GM19463 (cell line): Measurements from ENCODE around the gene NNAT.
"Not testable (repeated sequence)": the region's sequence is repeated elsewhere in the genome, so short reads cannot be mapped to it uniquely, and the experiment has no call there.

ENCODE experiments used
- ATAC-seq: cut with Tn5 transposase; IDR thresholded peaks from one replicate; pipeline ENCODE4 v1.9.1; 2021; ENCODE audit warnings: mild to moderate bottlenecking, moderate library complexity; ENCODE audit not compliant: unreplicated experiment

The NNAT gene

DNA sequence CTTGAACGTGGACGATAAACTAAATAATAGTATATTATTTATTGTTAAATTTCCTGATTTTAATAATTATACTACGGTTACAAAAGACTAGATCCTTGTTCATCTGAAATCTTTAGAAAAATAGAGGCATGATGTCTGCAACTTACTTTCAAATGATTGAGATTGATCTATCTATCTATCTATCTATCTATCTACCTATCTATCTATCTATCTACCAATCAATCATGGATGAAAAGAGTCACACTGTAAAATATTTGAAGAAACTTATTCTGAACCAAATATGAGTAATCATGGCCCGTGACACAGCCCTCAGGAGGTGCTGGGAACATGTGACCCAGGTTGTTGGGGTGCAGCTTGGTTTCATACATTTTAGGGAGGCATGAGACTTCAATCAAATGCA is 18.4 kb downstream of the NNAT start:
- no peak for ATAC-seq

DNA sequence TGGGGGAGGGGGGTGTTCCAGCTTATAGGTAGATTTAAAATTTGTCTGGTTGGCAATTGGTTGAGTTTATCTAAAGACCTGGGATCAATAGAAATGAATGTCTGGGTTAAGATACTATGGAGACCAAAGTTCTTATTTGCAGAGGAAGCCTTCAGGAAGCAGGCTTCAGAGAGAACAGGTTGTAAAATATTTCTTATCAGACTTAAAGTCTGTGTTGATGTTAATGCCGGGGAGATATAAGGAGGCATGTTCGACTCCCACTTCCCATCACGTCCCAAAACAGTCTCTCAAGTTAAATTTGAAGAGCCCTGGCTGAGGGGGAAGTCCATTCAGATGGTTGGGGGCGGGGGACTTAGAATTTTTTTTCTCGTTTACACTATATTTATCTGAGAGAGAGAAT is 19.0 kb downstream of the NNAT start:
- ATAC-seq, result no peak

GRCh38 chr20:37540838-37541237 is 19.8 kb downstream of the NNAT start:
- not testable (repeated sequence) for ATAC-seq

DNA sequence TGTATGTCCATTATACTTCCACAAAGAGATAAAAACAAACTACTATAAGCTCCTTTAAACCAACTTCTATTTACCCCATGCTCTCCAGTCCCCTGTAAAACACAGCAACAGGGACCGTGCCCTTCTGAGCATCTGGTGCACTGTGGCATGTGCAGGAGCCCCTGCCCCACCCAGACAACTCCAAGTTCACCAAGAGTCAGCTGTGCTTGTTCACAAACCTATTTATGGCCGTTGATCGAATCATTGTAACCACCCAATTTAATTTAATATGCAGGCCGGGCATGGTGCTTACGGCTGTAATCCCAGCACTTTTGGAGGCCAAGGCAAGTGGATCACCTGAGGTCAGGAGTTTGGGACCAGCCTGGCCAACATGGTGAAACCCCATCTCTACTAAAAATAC is 20.3 kb downstream of the NNAT start:
- no peak for ATAC-seq

DNA sequence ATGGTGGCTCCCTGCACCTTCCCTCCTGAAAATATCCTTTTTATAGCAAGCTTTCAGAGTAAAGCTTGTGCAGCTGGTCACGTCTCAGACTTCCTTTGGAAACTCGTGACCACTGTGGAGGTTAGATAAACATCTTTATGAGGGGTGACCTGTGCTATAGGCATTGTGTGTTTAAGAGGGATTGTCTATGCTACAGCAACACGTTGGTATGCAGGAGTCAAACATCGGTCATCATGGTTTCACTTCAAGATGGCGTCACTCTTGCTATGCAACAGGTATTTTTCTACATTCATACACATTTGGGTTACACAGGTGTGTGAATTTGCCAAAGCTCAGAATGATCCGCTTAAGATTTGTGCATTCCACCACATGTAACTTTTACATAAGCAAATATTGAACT is 21.2 kb downstream of the NNAT start:
- ATAC-seq, result no peak

DNA sequence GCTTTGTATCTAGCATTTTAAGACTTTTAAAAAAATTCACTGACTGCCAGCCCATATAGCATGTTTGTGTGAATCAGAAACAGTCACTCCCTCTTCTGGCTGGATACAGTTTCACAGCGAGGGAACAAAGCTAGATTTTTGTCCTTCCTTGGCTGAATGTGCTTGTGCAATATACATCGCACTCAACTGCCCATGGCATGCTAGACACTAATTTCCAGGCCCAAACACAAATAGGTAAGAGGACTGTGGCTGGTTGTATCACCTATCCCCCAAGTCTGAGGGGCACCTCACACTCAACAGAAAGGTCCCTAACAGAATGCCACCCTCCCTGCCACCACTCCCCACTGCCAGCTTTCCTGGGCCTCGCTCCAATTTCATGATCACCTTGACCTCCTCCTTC is 22.8 kb downstream of the NNAT start:
- ATAC-seq, result no peak

GRCh38 chr20:37544386-37544785 is 23.3 kb downstream of the NNAT start:
- no peak for ATAC-seq

DNA sequence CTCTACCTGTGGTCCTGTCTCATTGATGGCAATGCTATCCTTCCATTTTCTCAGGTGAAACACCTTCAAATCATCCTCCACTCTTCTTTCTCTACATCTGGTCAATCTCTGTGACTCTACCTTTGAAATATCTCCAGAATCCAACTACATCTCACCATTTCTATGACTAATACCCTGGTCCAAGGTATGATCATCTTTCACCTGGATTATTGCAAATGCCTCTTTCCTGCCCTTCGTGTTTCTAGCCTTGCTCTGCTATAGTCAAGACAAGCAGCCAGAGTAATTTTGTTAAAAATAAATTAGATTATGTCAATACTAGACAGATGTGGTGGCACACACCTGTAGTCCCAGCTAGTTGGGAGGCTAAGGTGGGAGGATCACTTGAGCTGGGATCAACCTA is 24.5 kb downstream of the NNAT start:
- ATAC-seq, result no peak

GRCh38 chr20:37547912-37548311 is 26.9 kb downstream of the NNAT start:
- no peak for ATAC-seq

- ATAC-seq, result not testable (repeated sequence)
These were observed 29.3 kb downstream of the NNAT start for GRCh38 chr20:37550101-37550920.

DNA sequence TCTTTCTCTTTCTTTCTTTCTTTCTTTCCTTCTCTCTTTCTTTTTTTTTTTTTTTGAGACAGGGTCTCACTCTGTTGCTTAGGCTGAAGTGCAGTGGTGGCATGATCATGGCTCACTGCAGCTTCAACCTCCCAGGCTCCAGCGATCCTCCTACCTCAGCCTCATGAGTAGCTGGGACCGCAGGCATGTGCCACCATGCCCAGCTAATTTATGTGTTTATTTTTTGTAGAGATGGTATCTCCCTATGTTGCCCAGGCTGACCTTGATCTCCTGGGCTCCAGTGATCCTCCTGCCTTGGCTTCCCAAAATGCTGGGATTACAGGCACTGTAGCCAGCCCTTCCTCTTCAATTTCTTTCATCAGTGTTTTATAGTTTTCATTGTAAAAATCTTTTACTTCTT is 30.6 kb downstream of the NNAT start:
- ATAC-seq, result not testable (repeated sequence)

GRCh38 chr20:37552415-37552814 is 31.4 kb downstream of the NNAT start:
- no peak for ATAC-seq

- not testable (repeated sequence) for ATAC-seq
These were observed 33.8 kb downstream of the NNAT start for GRCh38 chr20:37554721-37555298.

DNA sequence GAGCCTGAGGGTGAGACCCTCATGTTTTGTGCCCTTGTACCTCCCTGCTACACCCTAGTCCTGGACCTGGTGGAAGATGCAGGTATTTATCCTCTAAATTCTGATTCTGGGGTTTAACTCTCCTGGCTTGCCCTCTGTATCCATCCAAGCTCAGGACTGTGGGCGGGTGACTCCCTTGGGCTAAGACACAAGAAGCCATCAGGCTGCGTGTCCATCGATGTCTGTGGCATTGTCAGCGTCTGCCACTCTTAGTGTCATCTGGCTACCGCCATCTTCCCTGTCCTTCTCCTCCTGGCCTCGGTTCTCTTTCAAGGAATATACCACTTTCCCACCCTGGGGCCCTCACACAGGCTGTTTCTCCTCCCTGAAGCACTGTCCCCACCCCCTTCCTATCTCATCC is 35.5 kb downstream of the NNAT start:
- no peak for ATAC-seq

GRCh38 chr20:37558306-37558705 is 37.3 kb downstream of the NNAT start:
- ATAC-seq, result no peak

- no peak for ATAC-seq
These were observed 37.7 kb downstream of the NNAT start for GRCh38 chr20:37558779-37559178.

DNA sequence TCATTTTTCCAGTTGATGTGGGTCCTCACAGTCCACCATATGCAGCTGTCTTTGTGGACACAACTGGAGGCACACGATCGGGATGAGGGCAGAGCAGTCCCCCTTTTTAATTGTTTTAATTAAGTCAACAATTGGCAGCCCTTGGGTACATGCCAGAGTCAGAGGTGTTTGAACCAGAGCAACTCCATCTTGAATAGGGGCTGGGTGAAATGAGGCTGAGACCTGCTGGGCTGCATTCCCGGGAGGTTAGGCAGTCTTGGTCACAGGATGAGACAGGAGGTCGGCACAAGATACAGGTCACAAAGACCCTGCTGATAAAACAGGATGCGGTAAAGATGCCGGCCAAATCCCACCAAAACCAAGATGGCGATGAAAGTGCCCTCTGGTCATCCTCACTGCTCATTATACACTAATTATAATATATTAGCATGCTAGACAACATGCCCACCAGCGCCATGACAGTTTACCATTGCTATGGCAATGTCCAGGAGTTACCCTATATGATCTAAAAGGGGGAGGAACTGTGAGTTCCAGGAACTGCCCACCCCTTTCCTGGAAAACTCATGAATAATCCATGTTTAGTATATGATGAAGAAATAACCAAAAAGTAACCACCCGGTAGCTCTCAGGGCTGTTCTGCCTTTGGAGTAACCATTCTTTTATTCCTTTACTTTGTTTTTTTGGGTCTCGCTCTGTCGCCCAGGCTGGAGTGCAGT is 38.4 kb downstream of the NNAT start:
- no peak for ATAC-seq

DNA sequence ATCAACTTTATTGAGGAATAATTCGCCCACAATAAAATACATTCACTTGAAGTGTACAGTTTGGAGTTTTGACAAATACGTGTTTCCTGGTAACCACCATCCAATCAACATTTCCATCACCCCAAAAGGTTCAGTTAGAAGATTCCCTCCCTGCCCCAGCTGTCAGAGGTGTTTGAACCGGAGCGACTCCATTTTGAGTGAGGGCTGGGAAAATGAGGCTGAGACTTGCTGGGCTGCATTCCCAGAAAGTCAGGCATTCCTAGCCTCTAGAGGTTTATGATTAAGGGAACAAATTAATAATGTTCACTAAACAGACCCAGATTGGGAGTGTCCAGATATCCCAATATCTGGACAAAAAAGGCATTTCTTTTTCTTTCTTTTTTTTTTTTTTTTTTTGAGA is 39.6 kb downstream of the NNAT start:
- ATAC-seq, result no peak

GRCh38 chr20:37562695-37563480 is 41.8 kb downstream of the NNAT start:
- ATAC-seq, result no peak

- ATAC-seq, result no peak
These were observed 43.0 kb downstream of the NNAT start for GRCh38 chr20:37564016-37564387.

DNA sequence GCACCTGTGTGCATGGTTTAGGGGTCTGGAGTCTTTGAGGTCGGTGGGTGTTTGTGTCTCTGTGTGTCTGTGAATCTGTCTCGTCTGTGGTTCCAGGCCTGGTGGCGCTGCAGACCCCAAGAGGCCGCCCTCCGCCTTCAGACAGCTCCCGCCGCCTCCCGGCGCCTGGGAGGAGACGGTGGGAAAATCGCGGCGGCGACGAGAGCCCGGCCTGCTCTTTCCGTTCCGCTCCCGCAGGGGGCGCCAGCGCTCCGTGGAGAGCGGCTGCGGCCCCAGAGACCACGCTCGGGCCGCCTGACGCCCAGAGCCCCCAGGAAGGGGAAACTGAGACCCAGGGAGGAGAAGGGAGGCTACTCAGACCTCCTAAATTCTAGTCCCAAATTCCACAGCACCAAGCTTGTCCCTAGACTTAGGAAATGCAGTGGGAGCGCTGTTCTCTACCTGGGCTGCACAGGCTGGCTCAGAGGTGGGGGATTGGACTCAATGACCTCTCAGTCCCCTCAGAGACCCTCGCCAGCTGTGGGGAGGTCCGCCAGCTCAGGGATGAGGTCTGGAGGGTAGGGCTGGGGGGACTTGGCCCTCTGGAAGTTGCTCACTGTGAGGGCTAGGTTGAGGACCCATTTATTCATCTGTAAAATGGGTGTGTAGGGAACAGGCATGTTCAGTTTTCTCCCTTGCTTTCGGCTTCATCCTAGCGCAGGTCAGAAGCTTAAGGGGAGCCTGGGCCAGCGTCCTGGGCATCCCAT is 43.5 kb downstream of the NNAT start:
- no peak for ATAC-seq
